NT2/D1 (cell line): ENCODE measurements around the gene PKHD1.

ENCODE experiments used
- SUZ12 ChIP-seq: IDR thresholded peaks from 2 replicates; pipeline ENCODE4 v1.6.1; 2011; ENCODE audit not compliant: insufficient read length, insufficient read depth; ENCODE audit errors: extremely low read depth
- YY1 ChIP-seq: IDR thresholded peaks from 2 replicates; pipeline ENCODE4 v1.6.1; 2011; ENCODE audit not compliant: insufficient read length, insufficient read depth

DNA sequence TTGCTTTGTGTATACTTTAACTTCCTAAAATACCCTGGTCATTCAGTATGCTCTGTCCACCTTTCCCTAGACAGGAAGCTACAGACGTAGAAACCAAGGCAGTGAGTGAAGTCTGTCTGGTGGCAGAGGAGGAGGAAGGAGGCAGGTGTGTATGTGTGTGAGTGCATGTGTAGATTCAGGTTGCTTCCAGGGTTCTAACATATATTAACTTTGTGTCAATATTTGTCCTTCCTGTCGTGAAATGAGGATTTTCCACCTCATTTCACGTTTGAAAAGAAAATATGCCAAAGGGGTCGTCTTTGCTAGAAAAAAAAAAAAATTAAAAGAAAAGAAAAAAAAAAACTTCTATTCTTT lies 411.5 kb downstream of the PKHD1 start:
- TF ChIP-seq YY1 (no peak), SUZ12 (no peak)
